Heart left ventricle (tissue), 13 donors: Measurements from ENCODE around the gene FOXM1.

Experiments
- POLR2A ChIP-seq, 2 donors: fragments of 450-650 bp; IDR thresholded peaks; one replicate each; pipeline ENCODE4 v1.6.1; 2017; ENCODE audit warnings: antibody characterized with exemption in 2 of 2, mild to moderate bottlenecking in 2 of 2, moderate library complexity in 2 of 2
- TF ChIP-seq, protein P1 (sequence below), 12 donors: fragments of 200-600 bp; sonication (generic) in 4 of 12; IDR thresholded peaks; one replicate each; pipeline versions ENCODE4 v1.5.0 to v1.8.0; 2018 to 2022; ENCODE audit warnings: antibody characterized with exemption in 12 of 12, mild to moderate bottlenecking in 5 of 12
- donor health status: ischemic (EF 13 %, LVEDD 7.1; RV severe dilation, severe dysfunction).
- donor health status: DM: no; HTN: yes; CAD: no.
- donor health status: DM: no; HTN: no; CAD: no.
- donor health status: ischemic (EF 25% LVEDD 6.9; RV normal size, moderate dysfunction).
- donor health status: ischemic (EF 25% LVEDD 5.7; RV mildly dilated, moderate dysfunction).
- donor health status: ischemic (EF 35%, LVEDD 5.7; RV mildly dilated, moderate dysfunction).
- donor health status: nonischemic (EF 11% LVEDD 7.7; RV severe dilation, severe dysfunction).
- donor health status: DM: yes; HTN: yes; CAD: no.
- donor health status: PGD.
- donor health status: ischemic (EF 29% LVEDD 5.4; RV normal size, mild dysfunction).
- donor health status: nonischemic (EF 23%, LVEDD 6.1; RV moderate dilation, normal function).

DNA sequence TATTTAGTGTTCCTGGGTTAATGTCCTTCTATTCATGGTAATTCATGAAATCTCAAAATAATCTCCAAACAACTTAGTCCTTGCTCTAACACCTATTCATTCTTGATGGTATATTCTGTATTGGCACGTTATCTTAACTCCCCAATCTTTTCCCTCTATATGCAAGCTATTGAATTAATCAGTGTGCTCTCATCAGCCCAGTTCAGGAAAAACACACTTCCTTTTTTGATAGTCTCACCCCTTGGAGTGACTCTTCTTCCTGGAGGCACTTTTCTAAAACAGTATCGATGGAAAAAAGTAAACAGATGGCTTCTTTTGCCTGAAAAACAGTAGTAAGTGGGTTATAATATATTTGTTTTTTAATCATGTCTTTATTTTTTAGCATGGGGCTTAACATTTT lies 42.3 kb upstream of the FOXM1 start:
- TF ChIP-seq, protein P1, sequence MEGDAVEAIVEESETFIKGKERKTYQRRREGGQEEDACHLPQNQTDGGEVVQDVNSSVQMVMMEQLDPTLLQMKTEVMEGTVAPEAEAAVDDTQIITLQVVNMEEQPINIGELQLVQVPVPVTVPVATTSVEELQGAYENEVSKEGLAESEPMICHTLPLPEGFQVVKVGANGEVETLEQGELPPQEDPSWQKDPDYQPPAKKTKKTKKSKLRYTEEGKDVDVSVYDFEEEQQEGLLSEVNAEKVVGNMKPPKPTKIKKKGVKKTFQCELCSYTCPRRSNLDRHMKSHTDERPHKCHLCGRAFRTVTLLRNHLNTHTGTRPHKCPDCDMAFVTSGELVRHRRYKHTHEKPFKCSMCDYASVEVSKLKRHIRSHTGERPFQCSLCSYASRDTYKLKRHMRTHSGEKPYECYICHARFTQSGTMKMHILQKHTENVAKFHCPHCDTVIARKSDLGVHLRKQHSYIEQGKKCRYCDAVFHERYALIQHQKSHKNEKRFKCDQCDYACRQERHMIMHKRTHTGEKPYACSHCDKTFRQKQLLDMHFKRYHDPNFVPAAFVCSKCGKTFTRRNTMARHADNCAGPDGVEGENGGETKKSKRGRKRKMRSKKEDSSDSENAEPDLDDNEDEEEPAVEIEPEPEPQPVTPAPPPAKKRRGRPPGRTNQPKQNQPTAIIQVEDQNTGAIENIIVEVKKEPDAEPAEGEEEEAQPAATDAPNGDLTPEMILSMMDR (IDR thresholded peaks at IDR 0.05): no peak
- TF ChIP-seq POLR2A (IDR thresholded peaks at IDR 0.05): no peak
